Measurements from ENCODE around the gene NTF3. TPM values are rescaled to one million over a fixed set of nuclear protein-coding genes. Genes with fewer than 3 reads are reported as not detected.

Gene NTF3
- total RNA-seq, 1 donor from 2014 or later, result 8.9 TPM

- Mint-ChIP-seq H3K4me3 (ENCODE audit: unreplicated experiment) (no peak overlapping the region), H3K36me3 (ENCODE audit: low read depth, unreplicated experiment) (no peaks in the 10 kb centered on the region), H3K27me3 (ENCODE audit: low read depth, unreplicated experiment) (peaks cover 11% of the 10 kb centered on the region), H3K4me1 (ENCODE audit: low read depth, unreplicated experiment) (peaks cover 14% of the 10 kb centered on the region), H3K9me3 (ENCODE audit: unreplicated experiment) (peaks cover 3% of the 10 kb centered on the region), H3K27ac (ENCODE audit: unreplicated experiment) (no peak overlapping the region)
- no peak overlapping the region for H3K27ac ChIP-seq (ENCODE audit: low read depth, low read length)
- no peaks in the 10 kb centered on the region for H3K9me3 ChIP-seq (ENCODE audit: insufficient read depth, low read depth, low read length)
- no peaks in the 10 kb centered on the region for H3K79me2 ChIP-seq (ENCODE audit: insufficient read depth, low read length)
- H3K4me1 ChIP-seq (ENCODE audit: insufficient read depth, low read length), result no peaks in the 10 kb centered on the region
- no peak overlapping the region for H2AFZ ChIP-seq (ENCODE audit: low read depth, low read length)
- FAIRE-seq (no peak), DNase-seq (ENCODE audit: low read depth) (no peak)
- TF ChIP-seq CTCF (IDR thresholded peaks at IDR 0.05; ENCODE audit: insufficient read depth, low read depth, low read length) (no peak), EZH2 (IDR thresholded peaks at IDR 0.05; ENCODE audit: insufficient read depth, low read length) (no peak)
- no peak overlapping the region for H3K9ac ChIP-seq (ENCODE audit: low read length)
- no peaks in the 10 kb centered on the region for H3K27me3 ChIP-seq (ENCODE audit: insufficient read depth, low read length)
- H4K20me1 ChIP-seq (ENCODE audit: insufficient read depth, low read length), result no peaks in the 10 kb centered on the region
- H3K4me2 ChIP-seq (ENCODE audit: low read length), result no peak overlapping the region
- no peaks in the 10 kb centered on the region for H3K36me3 ChIP-seq (ENCODE audit: insufficient read depth, low read length)
- H3K4me3 ChIP-seq (ENCODE audit: insufficient read depth, low read depth, low read length), result no peak overlapping the region
These were observed 35.4 kb upstream of the NTF3 start for GRCh38 chr12:5396541-5396940.

- peaks cover 14% of the 10 kb centered on the region for H3K27me3 Mint-ChIP-seq (ENCODE audit: low read depth, unreplicated experiment)
- TF ChIP-seq EZH2 (IDR thresholded peaks at IDR 0.05; ENCODE audit: insufficient read depth, low read length), result no peak
- TF ChIP-seq CTCF (IDR thresholded peaks at IDR 0.05; ENCODE audit: insufficient read depth, low read depth, low read length), result no peak
- H3K9me3 Mint-ChIP-seq (ENCODE audit: unreplicated experiment), result peaks cover 3% of the 10 kb centered on the region
These were observed 32.6 kb upstream of the NTF3 start for GRCh38 chr12:5399266-5399665.

GRCh38 chr12:5402009-5402935 is 29.6 kb upstream of the NTF3 start:
- Mint-ChIP-seq H3K36me3 (ENCODE audit: low read depth, unreplicated experiment) (peaks cover 1% of the 10 kb centered on the region), H3K4me3 (ENCODE audit: unreplicated experiment) (no peak overlapping the region), H3K4me1 (ENCODE audit: low read depth, unreplicated experiment) (peaks cover 21% of the 10 kb centered on the region), H3K27ac (ENCODE audit: unreplicated experiment) (no peak overlapping the region), H3K9me3 (ENCODE audit: unreplicated experiment) (peaks cover 3% of the 10 kb centered on the region), H3K27me3 (ENCODE audit: low read depth, unreplicated experiment) (peaks cover 22% of the 10 kb centered on the region)
- Histone ChIP-seq H3K4me1 (ENCODE audit: insufficient read depth, low read length) (no peaks in the 10 kb centered on the region), H4K20me1 (ENCODE audit: insufficient read depth, low read length) (no peaks in the 10 kb centered on the region), H3K27ac (ENCODE audit: low read depth, low read length) (no peak overlapping the region), H3K9ac (ENCODE audit: low read length) (no peak overlapping the region), H3K4me2 (ENCODE audit: low read length) (no peak overlapping the region), H3K36me3 (ENCODE audit: insufficient read depth, low read length) (no peaks in the 10 kb centered on the region), H3K27me3 (ENCODE audit: insufficient read depth, low read length) (peaks cover 2% of the 10 kb centered on the region), H3K9me3 (ENCODE audit: insufficient read depth, low read depth, low read length) (no peaks in the 10 kb centered on the region), H3K79me2 (ENCODE audit: insufficient read depth, low read length) (no peaks in the 10 kb centered on the region), H3K4me3 (ENCODE audit: insufficient read depth, low read depth, low read length) (no peak overlapping the region), H2AFZ (ENCODE audit: low read depth, low read length) (no peak overlapping the region)
- FAIRE-seq (no peak), DNase-seq (ENCODE audit: low read depth) (no peak)
- TF ChIP-seq CTCF (IDR thresholded peaks at IDR 0.05; ENCODE audit: insufficient read depth, low read depth, low read length) (no peak), EZH2 (IDR thresholded peaks at IDR 0.05; ENCODE audit: insufficient read depth, low read length) (no peak)

More at GRCh38 chr12:5399266-5399665, 32.6 kb upstream of the NTF3 start:
- Histone ChIP-seq H4K20me1 (ENCODE audit: insufficient read depth, low read length) (no peaks in the 10 kb centered on the region), H3K4me2 (ENCODE audit: low read length) (no peak overlapping the region), H3K4me1 (ENCODE audit: insufficient read depth, low read length) (no peaks in the 10 kb centered on the region), H3K79me2 (ENCODE audit: insufficient read depth, low read length) (no peaks in the 10 kb centered on the region), H3K27ac (ENCODE audit: low read depth, low read length) (no peak overlapping the region), H3K36me3 (ENCODE audit: insufficient read depth, low read length) (no peaks in the 10 kb centered on the region), H3K9me3 (ENCODE audit: insufficient read depth, low read depth, low read length) (no peaks in the 10 kb centered on the region), H3K4me3 (ENCODE audit: insufficient read depth, low read depth, low read length) (no peak overlapping the region), H2AFZ (ENCODE audit: low read depth, low read length) (no peak overlapping the region), H3K9ac (ENCODE audit: low read length) (no peak overlapping the region), H3K27me3 (ENCODE audit: insufficient read depth, low read length) (no peaks in the 10 kb centered on the region)
- Mint-ChIP-seq H3K4me1 (ENCODE audit: low read depth, unreplicated experiment) (peaks cover 16% of the 10 kb centered on the region), H3K4me3 (ENCODE audit: unreplicated experiment) (no peak overlapping the region), H3K27ac (ENCODE audit: unreplicated experiment) (no peak overlapping the region), H3K36me3 (ENCODE audit: low read depth, unreplicated experiment) (no peaks in the 10 kb centered on the region)
- DNase-seq (ENCODE audit: low read depth) (no peak), FAIRE-seq (peak; percentile 49)

All from astrocyte (in vitro differentiated cells and primary cell).